Suprapubic skin (tissue), 4 donors: Measurements from ENCODE around the gene CLEC12A. TPM values are rescaled to one million over a fixed set of nuclear protein-coding genes. Genes with fewer than 3 reads are reported as not detected.

Experiments
- DNase-seq, 2 donors: peaks; one replicate each; pipeline ENCODE4 v3.0.0-alpha.2; 2019; ENCODE audit warnings: low spot score in 2 of 2
- H3K27ac ChIP-seq: fragments of 200-600 bp; sonication (generic); one replicate; pipeline ENCODE4 v1.5.1; 2019
- H3K27me3 ChIP-seq: fragments of 200-600 bp; sonication (generic); one replicate; pipeline ENCODE4 v1.5.1; 2019
- H3K36me3 ChIP-seq: fragments of 200-600 bp; sonication (generic); one replicate; pipeline ENCODE4 v1.5.1; 2019
- H3K4me1 ChIP-seq: fragments of 200-600 bp; sonication (generic); one replicate; pipeline ENCODE4 v1.5.1; 2019
- H3K4me3 ChIP-seq: fragments of 200-600 bp; sonication (generic); one replicate; pipeline ENCODE4 v1.5.1; 2019; ENCODE audit warnings: mild to moderate bottlenecking
- H3K9me3 ChIP-seq: fragments of 200-600 bp; sonication (generic); one replicate; pipeline ENCODE4 v1.5.1; 2019
- CTCF ChIP-seq, 2 donors: fragments of 200-600 bp in 1 of 2; fragments of 450-650 bp in 1 of 2; sonication (generic) in 1 of 2; IDR thresholded peaks; one replicate each; pipeline ENCODE4 v1.5.1; 2016 to 2019; ENCODE audit warnings: antibody characterized with exemption in 2 of 2, mild to moderate bottlenecking in 1 of 2, moderate library complexity in 1 of 2
- EP300 ChIP-seq: sonication (generic); formaldehyde crosslinking; IDR thresholded peaks from one replicate; pipeline ENCODE4 v1.6.1; 2017; ENCODE audit warnings: antibody characterized with exemption
- POLR2A ChIP-seq, 2 donors: fragments of 450-650 bp; IDR thresholded peaks; one replicate each; pipeline ENCODE4 v1.6.1; 2017; ENCODE audit warnings: antibody characterized with exemption in 2 of 2, mild to moderate bottlenecking in 2 of 2, moderate library complexity in 2 of 2
- POLR2AphosphoS5 ChIP-seq, 3 donors: sonication (generic); formaldehyde crosslinking; IDR thresholded peaks; one replicate each; pipeline ENCODE4 v1.6.1; 2017; ENCODE audit warnings: antibody characterized with exemption in 3 of 3
- WGBS: methylation state at CpG from one replicate; pipeline ENCODE4 v1.1.5; 2018; 5-methylcytosine and 5-hydroxymethylcytosine counted together
- total RNA-seq, 4 donors: library from RNA; depleted of rRNA; stranded (reverse); fragments of >200 nt; gene quantifications; one replicate each; pipeline ENCODE4 v1.1.0, GENCODE V29; 2016

CLEC12A gene
- total RNA-seq, 4 donors from 2014 or later = 0.30 TPM; not detected in 3

GRCh38 chr12:9932270-9932669 lies 38.9 kb upstream of the CLEC12A start, which contains the start of gene CLEC2A:
Gene CLEC2A, minus strand, starts transcription at chr12:9932370. Its CDS starts 41 bp downstream, at chr12:9932329.
- Histone ChIP-seq H3K27ac (peak within 1 kb of the TSS; percentile 33), H3K4me3 (peak within 1 kb of the TSS; percentile 8)

GRCh38 chr12:9933958-9934357 lies 37.3 kb upstream of the CLEC12A start:
- no peak for DNase-seq
- no peak overlapping the region for H3K4me3 ChIP-seq
- no peaks in the 10 kb centered on the region for H3K4me1 ChIP-seq
- H3K9me3 ChIP-seq = no peaks in the 10 kb centered on the region
- WGBS = 49% methylated on average over 2 of the region's 2 CpGs
- no peaks in the 10 kb centered on the region for H3K27me3 ChIP-seq
- H3K27ac ChIP-seq = no peak overlapping the region
- no peaks in the 10 kb centered on the region for H3K36me3 ChIP-seq
- TF ChIP-seq EP300 (no peak), POLR2AphosphoS5 (IDR thresholded peaks at IDR 0.05) (no peak), POLR2A (IDR thresholded peaks at IDR 0.05) (no peak)

More at GRCh38 chr12:9932270-9932669, 38.9 kb upstream of the CLEC12A start, which contains the start of gene CLEC2A:
- WGBS = 66% methylated on average over 6 of the region's 6 CpGs
- no peaks in the 10 kb centered on the region for H3K27me3 ChIP-seq
- DNase-seq = no peak
- H3K4me1 ChIP-seq = no peaks in the 10 kb centered on the region
- H3K9me3 ChIP-seq = no peaks in the 10 kb centered on the region
- H3K36me3 ChIP-seq = no peaks in the 10 kb centered on the region
- TF ChIP-seq EP300 (no peak), POLR2A (IDR thresholded peaks at IDR 0.05) (no peak), CTCF (IDR thresholded peaks at IDR 0.05) (no peak), POLR2AphosphoS5 (IDR thresholded peaks at IDR 0.05) (no peak)

GRCh38 chr12:9935026-9935425 lies 36.2 kb upstream of the CLEC12A start:
- Histone ChIP-seq H3K27ac (no peak overlapping the region), H3K4me3 (no peak overlapping the region), H3K36me3 (no peaks in the 10 kb centered on the region), H3K4me1 (no peaks in the 10 kb centered on the region), H3K9me3 (no peaks in the 10 kb centered on the region), H3K27me3 (no peaks in the 10 kb centered on the region)
- WGBS = 88% methylated on average over 2 of the region's 2 CpGs
- no peak for DNase-seq
- no peak for TF ChIP-seq CTCF (IDR thresholded peaks at IDR 0.05)
- no peak for TF ChIP-seq POLR2A (IDR thresholded peaks at IDR 0.05)
- no peak for TF ChIP-seq POLR2AphosphoS5 (IDR thresholded peaks at IDR 0.05)
- TF ChIP-seq EP300 = no peak

- Histone ChIP-seq H3K4me3 (no peak overlapping the region), H3K9me3 (no peaks in the 10 kb centered on the region), H3K27ac (no peak overlapping the region), H3K27me3 (no peaks in the 10 kb centered on the region), H3K4me1 (no peaks in the 10 kb centered on the region), H3K36me3 (no peaks in the 10 kb centered on the region)
- 80% methylated on average over 10 of the region's 10 CpGs for WGBS
- DNase-seq = no peak
- TF ChIP-seq EP300 (no peak), POLR2A (IDR thresholded peaks at IDR 0.05) (no peak), CTCF (IDR thresholded peaks at IDR 0.05) (no peak), POLR2AphosphoS5 (IDR thresholded peaks at IDR 0.05) (no peak)
These were observed 34.6 kb upstream of the CLEC12A start for GRCh38 chr12:9936591-9936990.

GRCh38 chr12:9940375-9940774 lies 30.8 kb upstream of the CLEC12A start:
- 53% methylated on average over 2 of the region's 2 CpGs for WGBS
- no peaks in the 10 kb centered on the region for H3K4me1 ChIP-seq
- H3K36me3 ChIP-seq = no peaks in the 10 kb centered on the region
- H3K27ac ChIP-seq = no peak overlapping the region
- no peak overlapping the region for H3K4me3 ChIP-seq
- TF ChIP-seq POLR2A (IDR thresholded peaks at IDR 0.05) (no peak), CTCF (IDR thresholded peaks at IDR 0.05) (no peak), EP300 (no peak), POLR2AphosphoS5 (IDR thresholded peaks at IDR 0.05) (no peak)
- no peaks in the 10 kb centered on the region for H3K27me3 ChIP-seq
- DNase-seq = no peak
- no peaks in the 10 kb centered on the region for H3K9me3 ChIP-seq

- Histone ChIP-seq H3K4me3 (no peak overlapping the region), H3K27ac (no peak overlapping the region), H3K9me3 (no peaks in the 10 kb centered on the region), H3K36me3 (no peaks in the 10 kb centered on the region), H3K4me1 (no peaks in the 10 kb centered on the region), H3K27me3 (no peaks in the 10 kb centered on the region)
- DNase-seq = no peak
- WGBS = 71% methylated on average over 1 of the region's 1 CpG
- no peak for TF ChIP-seq EP300
- no peak for TF ChIP-seq POLR2A (IDR thresholded peaks at IDR 0.05)
- TF ChIP-seq CTCF (IDR thresholded peaks at IDR 0.05) = no peak
- TF ChIP-seq POLR2AphosphoS5 (IDR thresholded peaks at IDR 0.05) = no peak
These were observed 29.4 kb upstream of the CLEC12A start for GRCh38 chr12:9941838-9942237.
